BLaER1 treated with 17β-estradiol and CSF1 and Interleukin-3, amounts not matched to agents 10 nM and 100 nM (cell line): ENCODE data around the gene PCNX2.
A peak's percentile ranks its signal among the peaks of the same experiment; 100 is the strongest.

Experiments used
- H3K27ac ChIP-seq, 11 experiments: shearing (Covaris generic); formaldehyde crosslinking; 2 replicates each; pipeline ENCODE4 v1.8.1; 2022
- H3K27me3 ChIP-seq, 11 experiments: shearing (Covaris generic); formaldehyde crosslinking; 2 replicates each; pipeline ENCODE4 v1.8.1; 2022
- H3K36me3 ChIP-seq, 11 experiments: shearing (Covaris generic); formaldehyde crosslinking; 2 replicates each; pipeline ENCODE4 v1.8.1; 2022
- H3K4me1 ChIP-seq, 10 experiments: shearing (Covaris generic); formaldehyde crosslinking; 2 replicates each; pipeline ENCODE4 v1.8.1; 2022
- H3K4me2 ChIP-seq, 11 experiments: shearing (Covaris generic); formaldehyde crosslinking; 2 replicates each; pipeline ENCODE4 v1.8.1; 2022
- H3K4me3 ChIP-seq, 10 experiments: shearing (Covaris generic); formaldehyde crosslinking; 2 replicates each; pipeline ENCODE4 v1.8.1; 2022
- H3K9ac ChIP-seq, 11 experiments: shearing (Covaris generic); formaldehyde crosslinking; 2 replicates each; pipeline ENCODE4 v1.8.1; 2022
- H3K9me3 ChIP-seq, 11 experiments: shearing (Covaris generic); formaldehyde crosslinking; replicated peaks in 1 of 11; 2 replicates each; pipeline ENCODE4 v1.8.1; 2022
- H4K20me1 ChIP-seq, 11 experiments: shearing (Covaris generic); formaldehyde crosslinking; 2 replicates each; pipeline ENCODE4 v1.8.1; 2022
- Cebpa-rat ChIP-seq, 11 experiments: shearing (Covaris generic); IDR thresholded peaks; 2 replicates each; pipeline ENCODE4 v1.8.1; 2022

Gene PCNX2

GRCh38 chr1:233080286-233080685 is 215.2 kb downstream of the PCNX2 start:
- H3K36me3 ChIP-seq = no peaks in the 10 kb centered on the region
- H4K20me1 ChIP-seq = no peaks in the 10 kb centered on the region
- H3K9ac ChIP-seq = no peak overlapping the region
- no peaks in the 10 kb centered on the region for H3K27me3 ChIP-seq
- H3K4me2 ChIP-seq = no peak overlapping the region
- TF ChIP-seq Cebpa-rat (IDR thresholded peaks at IDR 0.05) = no peak
- peaks cover 18 to 30% (median 23%) of the 10 kb centered on the region in 10 experiments for H3K4me1 ChIP-seq
- H3K4me3 ChIP-seq = no peak overlapping the region
- H3K9me3 ChIP-seq = no peaks in the 10 kb centered on the region
- H3K27ac ChIP-seq = no peak overlapping the region

DNA sequence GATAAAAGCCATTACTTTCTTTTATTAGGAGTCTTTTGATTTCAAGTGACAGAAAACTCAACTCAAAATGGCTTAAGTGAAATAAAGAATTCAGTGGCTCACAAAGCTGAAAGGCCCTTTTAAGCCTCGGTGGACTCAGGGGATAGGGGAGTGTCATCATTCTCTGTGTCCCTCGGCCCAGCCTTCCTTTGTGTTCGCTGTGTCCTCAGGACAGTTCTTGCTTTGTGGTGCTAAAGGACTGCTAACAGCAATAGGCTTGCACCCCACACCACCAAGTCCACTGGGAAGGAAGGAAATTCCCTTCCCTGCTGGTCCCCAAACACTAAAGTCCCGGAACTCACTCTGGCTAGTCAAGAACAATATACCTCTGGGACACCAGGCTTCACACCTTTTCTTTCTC is 216.0 kb downstream of the PCNX2 start:
- Histone ChIP-seq H3K9me3 (no peaks in the 10 kb centered on the region), H3K27ac (no peak overlapping the region), H3K4me1 (peaks cover 18 to 30% (median 23%) of the 10 kb centered on the region in 10 experiments), H3K36me3 (no peaks in the 10 kb centered on the region), H3K27me3 (no peaks in the 10 kb centered on the region), H3K9ac (no peak overlapping the region), H3K4me2 (no peak overlapping the region), H3K4me3 (no peak overlapping the region), H4K20me1 (no peaks in the 10 kb centered on the region)
- TF ChIP-seq Cebpa-rat (IDR thresholded peaks at IDR 0.05) = no peak

- Histone ChIP-seq H4K20me1 (no peaks in the 10 kb centered on the region), H3K4me3 (no peak overlapping the region), H3K4me1 (peaks cover 18 to 26% (median 22%) of the 10 kb centered on the region in 10 experiments), H3K4me2 (no peak overlapping the region), H3K9ac (no peak overlapping the region), H3K27ac (no peak overlapping the region), H3K9me3 (peaks cover 5 to 11% (median 9%) of the 10 kb centered on the region in 11 experiments; a peak in 19 of 22 replicates), H3K36me3 (peaks cover 0 to 4% (median 0%) of the 10 kb centered on the region in 11 experiments; a peak in 1 of 22 replicates), H3K27me3 (no peaks in the 10 kb centered on the region)
- TF ChIP-seq Cebpa-rat (IDR thresholded peaks at IDR 0.05) = no peak
These were observed 217.1 kb downstream of the PCNX2 start for GRCh38 chr1:233078396-233078795.

DNA sequence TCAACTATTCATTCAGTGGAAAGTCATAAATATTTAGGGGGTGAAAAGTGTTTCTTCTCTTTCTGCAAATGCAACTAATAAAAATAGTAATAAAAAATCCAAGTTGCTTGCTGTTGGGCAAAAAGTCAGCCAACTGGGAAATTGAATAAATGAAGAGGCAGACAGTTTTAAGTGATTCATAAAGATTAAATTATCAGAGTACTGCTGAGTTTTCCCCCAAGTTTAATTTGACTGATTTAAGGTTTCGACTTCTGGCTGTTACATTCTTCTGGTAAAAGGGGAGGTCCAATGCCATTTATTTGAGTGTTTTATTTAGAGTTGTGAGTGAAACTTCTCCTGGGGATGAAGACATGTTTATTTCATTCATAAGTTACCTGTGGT is 219.6 kb downstream of the PCNX2 start:
- H3K4me3 ChIP-seq = no peak overlapping the region

GRCh38 chr1:233066087-233066486 is 229.4 kb downstream of the PCNX2 start:
- no peaks in the 10 kb centered on the region for H4K20me1 ChIP-seq
- peaks cover 0 to 10% (median 2%) of the 10 kb centered on the region in 10 experiments; a peak in 5 of 20 replicates for H3K4me1 ChIP-seq
- no peak for TF ChIP-seq Cebpa-rat (IDR thresholded peaks at IDR 0.05)
- no peak overlapping the region for H3K4me2 ChIP-seq
- H3K36me3 ChIP-seq = peaks cover 5 to 25% (median 11%) of the 10 kb centered on the region in 11 experiments; a peak in 12 of 22 replicates
- H3K27me3 ChIP-seq = no peaks in the 10 kb centered on the region
- no peak overlapping the region for H3K27ac ChIP-seq
- peak overlapping the region in 2 of 10 experiments; percentile 21 to 28; a peak in 4 of 20 replicates for H3K4me3 ChIP-seq
- H3K9ac ChIP-seq = no peak overlapping the region
- peaks cover 22 to 32% (median 30%) of the 10 kb centered on the region in 11 experiments for H3K9me3 ChIP-seq

More for the DNA sequence above, 219.6 kb downstream of the PCNX2 start:
- no peaks in the 10 kb centered on the region for H4K20me1 ChIP-seq
- no peak overlapping the region for H3K4me2 ChIP-seq
- H3K27ac ChIP-seq = no peak overlapping the region
- H3K36me3 ChIP-seq = peaks cover 0 to 5% (median 0%) of the 10 kb centered on the region in 11 experiments; a peak in 1 of 22 replicates
- H3K27me3 ChIP-seq = no peaks in the 10 kb centered on the region
- peaks cover 7 to 31% (median 17%) of the 10 kb centered on the region in 11 experiments; a peak in 20 of 22 replicates for H3K9me3 ChIP-seq
- H3K9ac ChIP-seq = no peak overlapping the region
- peaks cover 0 to 1% (median 0%) of the 10 kb centered on the region in 10 experiments; a peak in 3 of 20 replicates for H3K4me1 ChIP-seq
- TF ChIP-seq Cebpa-rat (IDR thresholded peaks at IDR 0.05) = no peak

DNA sequence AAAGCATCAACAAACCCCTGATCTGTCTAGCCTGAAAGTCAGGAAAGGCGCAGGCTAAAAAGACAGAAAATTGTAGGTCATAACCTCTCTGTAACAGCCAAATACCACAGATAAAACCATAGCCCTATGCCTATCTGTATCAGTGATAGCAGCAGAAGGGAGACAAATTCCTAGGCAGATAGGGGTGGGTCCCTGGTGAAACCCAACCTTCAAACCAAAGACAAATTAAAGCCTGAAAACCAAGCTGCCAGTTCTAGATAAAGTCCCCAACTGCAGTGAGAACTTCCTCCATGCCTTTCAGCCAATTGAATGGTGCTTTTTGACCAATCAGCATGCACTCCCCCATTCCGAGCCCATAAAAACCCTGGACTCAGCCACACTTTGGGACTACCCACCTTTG is 229.8 kb downstream of the PCNX2 start:
- Histone ChIP-seq H3K27me3 (no peaks in the 10 kb centered on the region), H3K4me3 (no peak overlapping the region), H3K4me2 (no peak overlapping the region), H3K9ac (no peak overlapping the region), H4K20me1 (no peaks in the 10 kb centered on the region), H3K4me1 (peaks cover 0 to 12% (median 2%) of the 10 kb centered on the region in 10 experiments; a peak in 5 of 20 replicates), H3K27ac (no peak overlapping the region), H3K36me3 (peaks cover 5 to 25% (median 11%) of the 10 kb centered on the region in 11 experiments; a peak in 12 of 22 replicates), H3K9me3 (peaks cover 20 to 32% (median 30%) of the 10 kb centered on the region in 11 experiments)
- TF ChIP-seq Cebpa-rat (IDR thresholded peaks at IDR 0.05) = no peak

GRCh38 chr1:233064988-233065387 is 230.5 kb downstream of the PCNX2 start:
- no peak overlapping the region for H3K4me3 ChIP-seq
- H3K4me1 ChIP-seq = peaks cover 0 to 12% (median 2%) of the 10 kb centered on the region in 10 experiments; a peak in 5 of 20 replicates
- no peak overlapping the region for H3K27ac ChIP-seq
- no peak overlapping the region for H3K9ac ChIP-seq
- H3K36me3 ChIP-seq = peaks cover 5 to 25% (median 11%) of the 10 kb centered on the region in 11 experiments; a peak in 12 of 22 replicates
- no peaks in the 10 kb centered on the region for H4K20me1 ChIP-seq
- no peaks in the 10 kb centered on the region for H3K27me3 ChIP-seq
- H3K9me3 ChIP-seq = peaks cover 20 to 32% (median 30%) of the 10 kb centered on the region in 11 experiments
- H3K4me2 ChIP-seq = no peak overlapping the region
- no peak for TF ChIP-seq Cebpa-rat (IDR thresholded peaks at IDR 0.05)

DNA sequence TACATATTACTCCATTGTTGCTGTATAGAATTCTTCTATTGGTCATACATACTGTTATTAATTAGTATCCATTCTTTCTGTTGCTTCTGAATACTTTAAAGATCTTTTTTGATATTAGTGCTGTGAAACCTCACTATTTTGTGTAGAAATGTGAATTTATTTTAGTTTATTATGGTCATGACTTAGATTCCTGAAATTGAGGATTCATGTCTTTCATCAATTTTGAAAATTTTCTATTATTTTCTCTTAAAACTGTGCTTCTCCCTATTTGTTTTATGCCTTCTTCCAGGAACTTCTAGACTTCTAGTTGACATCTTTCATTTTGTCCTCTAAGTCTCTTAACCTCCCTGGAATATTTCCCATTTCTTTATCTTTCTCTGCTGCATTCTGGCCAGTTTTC is 232.1 kb downstream of the PCNX2 start:
- no peaks in the 10 kb centered on the region for H4K20me1 ChIP-seq
- no peak overlapping the region for H3K4me3 ChIP-seq
- no peak overlapping the region for H3K4me2 ChIP-seq
- no peak overlapping the region for H3K27ac ChIP-seq
- H3K36me3 ChIP-seq = peaks cover 5 to 25% (median 11%) of the 10 kb centered on the region in 11 experiments; a peak in 12 of 22 replicates
- no peaks in the 10 kb centered on the region for H3K27me3 ChIP-seq
- H3K4me1 ChIP-seq = peaks cover 0 to 12% (median 2%) of the 10 kb centered on the region in 10 experiments; a peak in 5 of 20 replicates
- peaks cover 20 to 32% (median 30%) of the 10 kb centered on the region in 11 experiments for H3K9me3 ChIP-seq
- no peak overlapping the region for H3K9ac ChIP-seq
- no peak for TF ChIP-seq Cebpa-rat (IDR thresholded peaks at IDR 0.05)

DNA sequence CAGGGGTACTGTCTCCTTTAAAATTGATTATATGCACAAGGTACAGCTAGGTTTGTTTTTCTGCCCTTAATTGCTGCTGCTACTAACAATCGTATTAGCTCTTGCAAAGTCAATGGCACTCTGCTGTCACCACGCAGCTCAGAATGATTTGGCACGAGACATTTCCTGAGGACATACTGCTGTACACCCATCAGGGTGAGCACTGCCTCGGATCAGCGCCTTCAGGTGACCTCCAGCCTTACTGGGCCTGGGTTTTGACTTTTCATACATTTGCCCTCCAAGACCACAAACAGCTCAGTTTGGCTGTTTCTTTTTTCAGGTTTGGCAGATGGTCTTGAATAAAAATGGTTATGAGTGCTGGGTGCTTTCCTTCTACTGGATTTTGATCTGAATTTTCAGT is 234.3 kb downstream of the PCNX2 start:
- Histone ChIP-seq H3K27me3 (no peaks in the 10 kb centered on the region), H3K4me2 (peak overlapping the region in 4 of 11 experiments; percentile 3 to 46 (median 38); a peak in 6 of 22 replicates), H3K9me3 (peaks cover 13 to 25% (median 22%) of the 10 kb centered on the region in 11 experiments), H3K27ac (no peak overlapping the region), H3K9ac (no peak overlapping the region), H3K4me3 (no peak overlapping the region), H4K20me1 (no peaks in the 10 kb centered on the region), H3K36me3 (peaks cover 3 to 19% (median 9%) of the 10 kb centered on the region in 11 experiments; a peak in 12 of 22 replicates), H3K4me1 (peaks cover 0 to 10% (median under 1%) of the 10 kb centered on the region in 10 experiments; a peak in 5 of 20 replicates)
- no peak for TF ChIP-seq Cebpa-rat (IDR thresholded peaks at IDR 0.05)
